MCF 10A (cell line): ENCODE results near the gene CTRB2. TPM values are rescaled to one million over a fixed set of nuclear protein-coding genes. Genes with fewer than 3 reads are reported as not detected.
A peak's percentile ranks its signal among the peaks of the same experiment; 100 is the strongest.

Experiments
- BruUV-seq: library from RNA; stranded (reverse); fragments of 400-500 nt; replicated peaks from 2 replicates; lab custom pipeline; 2021; lab: Mats Ljungman, UMichigan
- CTCF ChIA-PET: fragments of 300-600 bp; sonication (Branson Sonifier 250); formaldehyde crosslinking; extraction: SDS; loops from one replicate; lab custom pipeline; 2021; ENCODE audit warnings: antibody characterized with exemption, inconsistent platforms; lab: Yijun Ruan, JAX
- POLR2A ChIA-PET: fragments of 300-600, 350-650 bp; sonication (Branson Sonifier 250); formaldehyde crosslinking; extraction: SDS; loops from one replicate; lab custom pipeline; 2020; ENCODE audit warnings: antibody characterized with exemption, inconsistent platforms; lab: Yijun Ruan, JAX
- DNase-seq: peaks from one replicate; pipeline ENCODE4 v3.0.0-alpha.2; 2018; ENCODE audit not compliant: unreplicated experiment
- H3K27ac Mint-ChIP-seq: one replicate; pipeline ENCODE4 v1.8.0; 2022; ENCODE audit warnings: mild to moderate bottlenecking, low read depth, mixed read lengths; ENCODE audit not compliant: unreplicated experiment
- H3K27me3 Mint-ChIP-seq: one replicate; pipeline ENCODE4 v1.8.0; 2022; ENCODE audit warnings: mixed read lengths; ENCODE audit not compliant: insufficient read depth, unreplicated experiment
- H3K36me3 Mint-ChIP-seq: one replicate; pipeline ENCODE4 v1.8.0; 2022; ENCODE audit warnings: mild to moderate bottlenecking, moderate library complexity, mixed read lengths; ENCODE audit not compliant: insufficient read depth, unreplicated experiment
- H3K4me1 Mint-ChIP-seq: one replicate; pipeline ENCODE4 v1.8.0; 2022; ENCODE audit warnings: mixed read lengths; ENCODE audit not compliant: insufficient read depth, unreplicated experiment
- H3K4me3 Mint-ChIP-seq: one replicate; pipeline ENCODE4 v1.8.0; 2022; ENCODE audit warnings: mild to moderate bottlenecking, moderate library complexity, mixed read lengths; ENCODE audit not compliant: unreplicated experiment
- H3K9me3 Mint-ChIP-seq: one replicate; pipeline ENCODE4 v1.8.0; 2022; ENCODE audit warnings: mixed read lengths; ENCODE audit not compliant: unreplicated experiment
- CTCF ChIP-seq: fragments of 200-600 bp; IDR thresholded peaks from one replicate; pipeline ENCODE4 v1.8.0; 2022; ENCODE audit warnings: antibody characterized with exemption, mild to moderate bottlenecking; ENCODE audit not compliant: unreplicated experiment
- intact Hi-C: fragments of 100-400 bp; cut with micrococcal nuclease; formaldehyde crosslinking; loops from 2 replicates; pipeline ENCODE4 v1.14.1; 2022
- total RNA-seq: library from RNA; stranded (reverse); gene quantifications from 2 replicates; pipeline ENCODE4 v1.2.3, GENCODE V29; 2022

The CTRB2 gene
- total RNA-seq, 1 experiment from 2014 or later = not detected

- no peak for TF ChIP-seq CTCF
- Mint-ChIP-seq H3K4me1 (peaks cover 37% of the 10 kb centered on the region), H3K9me3 (no peaks in the 10 kb centered on the region), H3K27me3 (no peaks in the 10 kb centered on the region), H3K36me3 (peaks cover 25% of the 10 kb centered on the region), H3K27ac (peak overlapping the region; percentile 96), H3K4me3 (no peak overlapping the region)
- ChIA-PET POLR2A (interaction anchor here (0.6 to 2.2 kb wide), 4 partner anchors 21 to 132 kb away, joined by 3 to 18 read pairs (median 6); no protein-coding TSS in a partner anchor), CTCF (interaction anchor here (1.1 to 2.7 kb wide), 4 partner anchors 9 to 47 kb away, joined by 3 to 15 read pairs (median 4); no protein-coding TSS in a partner anchor)
- no TSS peak for BruUV-seq
- DNase-seq = no peak
- intact Hi-C loops = no loop called here
These were observed 39.7 kb upstream of the CTRB2 start for GRCh38 chr16:75246504-75247205.

GRCh38 chr16:75244844-75245758 lies 38.1 kb upstream of the CTRB2 start:
- no TSS peak for BruUV-seq
- intact Hi-C loops = loop anchor here (2.0 kb wide), 1 partner anchor 140 kb away; no protein-coding TSS in a partner anchor

GRCh38 chr16:75244225-75244809 lies 37.4 kb upstream of the CTRB2 start:
- CTCF ChIA-PET = interaction anchor here (0.6 to 3.8 kb wide), 5 partner anchors 10 to 138 kb away, joined by 3 to 22 read pairs (median 4); no protein-coding TSS in a partner anchor
- intact Hi-C loops = loop anchor here (2.0 kb wide), 1 partner anchor 140 kb away; no protein-coding TSS in a partner anchor
- no peak for TF ChIP-seq CTCF
- Mint-ChIP-seq H3K4me1 (peaks cover 37% of the 10 kb centered on the region), H3K9me3 (no peaks in the 10 kb centered on the region), H3K27ac (peak overlapping the region; percentile 96), H3K36me3 (peaks cover 35% of the 10 kb centered on the region), H3K4me3 (peak overlapping the region; percentile 22), H3K27me3 (no peaks in the 10 kb centered on the region)
- no peak for DNase-seq
- no TSS peak for BruUV-seq
- POLR2A ChIA-PET = interaction anchor here (0.6 to 2.2 kb wide), 7 partner anchors 10 to 194 kb away, joined by 3 to 8 read pairs (median 3); no protein-coding TSS in a partner anchor

More at GRCh38 chr16:75244844-75245758, 38.1 kb upstream of the CTRB2 start:
- H3K36me3 Mint-ChIP-seq = peaks cover 31% of the 10 kb centered on the region
- CTCF ChIA-PET = interaction anchor here (0.6 to 3.8 kb wide), 14 partner anchors 7 to 220 kb away, joined by 3 to 22 read pairs (median 4); partner anchors contain the start of gene TMEM170A
- H3K27ac Mint-ChIP-seq = peak overlapping the region; percentile 96
- no peaks in the 10 kb centered on the region for H3K27me3 Mint-ChIP-seq
- H3K9me3 Mint-ChIP-seq = no peaks in the 10 kb centered on the region
- POLR2A ChIA-PET = interaction anchor here (0.6 to 2.2 kb wide), 15 partner anchors 10 to 193 kb away, joined by 3 to 18 read pairs (median 3); partner anchors contain the start of gene CFDP1
- H3K4me1 Mint-ChIP-seq = peaks cover 37% of the 10 kb centered on the region
- peak; percentile 87 for DNase-seq
- H3K4me3 Mint-ChIP-seq = peak overlapping the region; percentile 45
- no peak for TF ChIP-seq CTCF
